Rectal smooth muscle tissue (tissue), 1 donor: Measurements from ENCODE around the gene MYO9B.
A peak's percentile ranks its signal among the peaks of the same experiment; 100 is the strongest.

ENCODE experiments used
- H3K27ac ChIP-seq: one replicate; pipeline ENCODE4 v1.7.0; 2013; ENCODE audit warnings: low read depth, low read length, inconsistent platforms
- H3K27me3 ChIP-seq: one replicate; pipeline ENCODE4 v1.7.0; 2013; ENCODE audit warnings: low read length; ENCODE audit not compliant: control insufficient read depth, insufficient read depth
- H3K36me3 ChIP-seq: one replicate; pipeline ENCODE4 v1.7.0; 2013; ENCODE audit warnings: low read length; ENCODE audit not compliant: control insufficient read depth, insufficient read depth
- H3K4me1 ChIP-seq: one replicate; pipeline ENCODE4 v1.7.0; 2013; ENCODE audit warnings: low read length; ENCODE audit not compliant: control insufficient read depth, insufficient read depth
- H3K4me3 ChIP-seq: one replicate; pipeline ENCODE4 v1.7.0; 2013; ENCODE audit warnings: low read length
- H3K9ac ChIP-seq: one replicate; pipeline ENCODE4 v1.7.0; 2013; ENCODE audit warnings: low read length

Gene MYO9B

GRCh38 chr19:17243211-17243829 lies 167.7 kb downstream of the MYO9B start:
- H3K27me3 ChIP-seq: no peaks in the 10 kb centered on the region
- peaks cover 2% of the 10 kb centered on the region for H3K4me1 ChIP-seq
- peak overlapping the region; percentile 74 for H3K27ac ChIP-seq
- H3K4me3 ChIP-seq: peak overlapping the region; percentile 91
- no peak overlapping the region for H3K9ac ChIP-seq
- peaks cover 3% of the 10 kb centered on the region for H3K36me3 ChIP-seq

- H3K27me3 ChIP-seq: no peaks in the 10 kb centered on the region
- H3K27ac ChIP-seq: peak overlapping the region; percentile 74
- H3K9ac ChIP-seq: peak overlapping the region; percentile 13
- no peaks in the 10 kb centered on the region for H3K36me3 ChIP-seq
- H3K4me1 ChIP-seq: peaks cover 2% of the 10 kb centered on the region
- peak overlapping the region; percentile 91 for H3K4me3 ChIP-seq
Observed at GRCh38 chr19:17243830-17244617, 168.4 kb downstream of the MYO9B start.

GRCh38 chr19:17244618-17245534 lies 169.3 kb downstream of the MYO9B start:
- Histone ChIP-seq H3K4me1 (peaks cover 2% of the 10 kb centered on the region), H3K27me3 (no peaks in the 10 kb centered on the region), H3K36me3 (no peaks in the 10 kb centered on the region), H3K27ac (peak overlapping the region; percentile 74), H3K4me3 (peak overlapping the region; percentile 91), H3K9ac (peak overlapping the region; percentile 13)

GRCh38 chr19:17245535-17245984 lies 170.0 kb downstream of the MYO9B start, which contains the start of gene NR2F6:
NR2F6 (minus strand) TSS chr19:17245919; CDS start chr19:17245220, 699 bp downstream.
- H3K4me1 ChIP-seq: peaks cover 2% of the 10 kb centered on the region
- peak within 1 kb of the TSS; percentile 91 for H3K4me3 ChIP-seq
- peak within 1 kb of the TSS; percentile 88 for H3K27ac ChIP-seq
- H3K9ac ChIP-seq: peak within 1 kb of the TSS; percentile 28
- no peaks in the 10 kb centered on the region for H3K27me3 ChIP-seq
- H3K36me3 ChIP-seq: no peaks in the 10 kb centered on the region

GRCh38 chr19:17246681-17247425 lies 171.3 kb downstream of the MYO9B start:
- Histone ChIP-seq H3K4me1 (peaks cover 2% of the 10 kb centered on the region), H3K27me3 (no peaks in the 10 kb centered on the region), H3K36me3 (no peaks in the 10 kb centered on the region), H3K4me3 (peak overlapping the region; percentile 68), H3K27ac (peak overlapping the region; percentile 88), H3K9ac (no peak overlapping the region)

- no peak overlapping the region for H3K4me3 ChIP-seq
- no peak overlapping the region for H3K27ac ChIP-seq
- no peaks in the 10 kb centered on the region for H3K36me3 ChIP-seq
- no peaks in the 10 kb centered on the region for H3K27me3 ChIP-seq
- H3K9ac ChIP-seq: no peak overlapping the region
- peaks cover 2% of the 10 kb centered on the region for H3K4me1 ChIP-seq
Observed at GRCh38 chr19:17248011-17248776, 172.6 kb downstream of the MYO9B start.

DNA sequence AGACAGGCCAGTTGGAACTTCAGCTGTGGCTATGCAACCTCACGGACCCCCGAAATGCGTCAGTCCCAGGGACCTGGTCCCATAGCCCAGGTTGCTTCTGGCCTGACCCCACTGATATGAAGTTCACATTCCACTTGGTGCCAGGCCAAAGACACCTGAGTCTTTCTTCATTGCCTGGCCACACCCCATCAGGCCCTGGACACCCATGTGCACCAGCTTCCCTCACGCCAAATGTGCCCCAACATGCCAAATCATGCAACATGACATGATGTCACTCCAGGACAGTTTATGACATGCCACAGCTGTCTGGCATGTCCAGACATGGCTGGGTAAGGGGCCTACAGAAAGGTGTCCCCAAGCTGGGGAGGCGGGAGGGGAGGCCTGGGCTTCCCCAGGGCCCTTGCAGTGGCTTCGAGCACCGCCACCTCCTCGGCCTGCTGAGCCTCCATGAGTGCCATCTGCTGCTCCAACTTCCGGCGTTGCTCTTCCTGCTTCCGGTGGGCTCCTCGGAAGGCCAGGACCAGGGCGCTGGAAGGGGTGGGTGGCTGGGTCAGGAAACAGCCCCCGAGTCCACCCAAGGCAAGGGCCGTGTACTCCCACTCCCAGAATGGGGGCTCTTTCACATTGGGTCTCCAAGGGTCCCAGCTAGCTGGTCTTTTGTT lies 174.4 kb downstream of the MYO9B start:
- no peak overlapping the region for H3K27ac ChIP-seq
- H3K27me3 ChIP-seq: no peaks in the 10 kb centered on the region
- no peaks in the 10 kb centered on the region for H3K36me3 ChIP-seq
- no peak overlapping the region for H3K9ac ChIP-seq
- H3K4me3 ChIP-seq: no peak overlapping the region
- peaks cover 2% of the 10 kb centered on the region for H3K4me1 ChIP-seq

GRCh38 chr19:17254636-17255035 lies 179.1 kb downstream of the MYO9B start:
- H3K4me1 ChIP-seq: no peaks in the 10 kb centered on the region
- H3K4me3 ChIP-seq: no peak overlapping the region
- no peak overlapping the region for H3K27ac ChIP-seq
- H3K36me3 ChIP-seq: no peaks in the 10 kb centered on the region
- no peak overlapping the region for H3K9ac ChIP-seq
- H3K27me3 ChIP-seq: no peaks in the 10 kb centered on the region

GRCh38 chr19:17255150-17255621 lies 179.6 kb downstream of the MYO9B start:
- no peak overlapping the region for H3K27ac ChIP-seq
- H3K27me3 ChIP-seq: no peaks in the 10 kb centered on the region
- H3K4me1 ChIP-seq: no peaks in the 10 kb centered on the region
- H3K4me3 ChIP-seq: no peak overlapping the region
- H3K9ac ChIP-seq: no peak overlapping the region
- H3K36me3 ChIP-seq: no peaks in the 10 kb centered on the region

DNA sequence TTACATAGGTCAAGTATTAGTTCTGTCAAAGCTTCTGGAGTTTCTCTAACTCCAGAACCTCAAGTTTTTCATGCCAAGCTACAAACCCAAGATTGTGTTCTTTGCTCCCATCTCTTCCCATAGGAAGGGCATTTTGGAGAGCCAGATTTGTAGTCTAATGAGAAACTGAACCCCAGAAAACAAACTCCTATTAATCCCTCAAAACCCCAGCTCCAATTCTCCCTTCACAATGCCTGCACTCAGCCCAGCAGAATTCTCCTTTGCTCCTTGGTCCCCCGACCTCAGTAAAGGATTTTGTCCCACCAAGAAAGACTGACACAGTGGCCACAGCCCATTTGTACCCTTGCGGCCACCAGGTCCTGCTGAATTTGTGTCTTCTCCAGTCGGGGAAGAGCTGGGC lies 180.6 kb downstream of the MYO9B start:
- Histone ChIP-seq H3K36me3 (no peaks in the 10 kb centered on the region), H3K9ac (no peak overlapping the region), H3K4me3 (no peak overlapping the region), H3K4me1 (no peaks in the 10 kb centered on the region), H3K27ac (no peak overlapping the region), H3K27me3 (no peaks in the 10 kb centered on the region)
